CD4-positive, alpha-beta T cell treated with Interleukin-1 beta for 1 hour (primary cell): ENCODE results near the gene SYNDIG1.
"Not testable (repeated sequence)": the region's sequence is repeated elsewhere in the genome, so short reads cannot be mapped to it uniquely, and the experiment has no call there.

Experiments
- DNase-seq, 2 donors: peaks; one replicate each; pipeline ENCODE4 v3.0.0-alpha.2; 2020 to 2022

SYNDIG1 gene

DNA sequence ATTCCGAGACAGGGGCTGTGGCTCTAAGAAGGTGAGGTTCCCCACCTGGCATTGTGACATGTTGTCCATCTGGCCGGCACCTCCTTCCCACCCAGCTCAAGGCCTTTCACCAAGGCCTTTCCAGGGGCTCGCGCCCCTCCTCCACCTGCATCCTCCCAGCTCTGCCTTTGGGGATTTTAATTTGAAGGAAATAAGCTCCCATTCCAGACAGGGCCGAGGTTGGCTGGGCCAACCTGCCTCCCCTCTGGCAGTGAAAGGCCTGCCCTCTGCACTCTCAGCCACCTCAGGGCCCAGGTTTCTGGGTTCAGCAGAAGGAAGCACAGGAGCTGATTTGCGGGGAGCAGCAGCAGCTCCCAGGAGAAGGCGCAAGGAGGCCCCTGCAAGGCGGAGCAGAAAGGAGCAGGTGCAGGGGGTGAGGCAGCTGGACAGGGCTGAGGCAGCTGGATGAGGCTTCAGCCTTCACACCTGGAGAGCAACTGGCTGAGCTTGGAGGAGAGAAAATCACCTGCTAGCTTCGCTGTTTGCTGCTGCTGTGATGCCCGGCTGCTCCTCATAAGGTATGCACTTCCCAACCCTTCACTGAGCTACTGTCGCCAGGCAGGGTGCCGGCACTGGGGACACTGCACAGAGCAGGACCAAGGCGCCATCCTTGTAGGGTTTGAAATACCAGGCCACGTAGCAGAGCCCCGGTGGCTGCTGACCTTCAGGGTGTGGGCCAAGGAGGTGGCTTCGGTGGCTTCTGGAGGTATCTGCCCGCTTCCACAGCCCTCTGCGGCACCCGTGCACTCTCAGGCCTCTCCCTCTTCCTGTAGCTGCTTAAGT, 147.0 kb downstream of the SYNDIG1 start:
- no peak for DNase-seq

DNA sequence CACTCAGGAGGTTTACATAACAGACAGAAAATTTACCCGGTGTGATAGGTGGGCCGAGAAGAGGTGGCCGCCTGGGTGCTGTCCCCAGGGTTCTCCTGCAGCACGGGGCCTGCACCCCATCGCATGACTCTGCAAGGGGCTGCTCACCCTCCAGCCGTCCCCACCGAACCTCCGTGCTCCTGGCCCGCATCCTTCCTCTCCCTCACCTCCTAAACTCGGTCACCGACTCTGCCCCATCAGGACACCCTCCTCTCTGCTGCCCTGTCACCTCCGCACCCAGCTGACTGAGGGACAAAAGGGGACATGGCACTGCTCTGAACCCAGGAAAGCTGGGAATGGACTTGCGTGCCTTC, 147.6 kb downstream of the SYNDIG1 start:
- no peak for DNase-seq

DNA sequence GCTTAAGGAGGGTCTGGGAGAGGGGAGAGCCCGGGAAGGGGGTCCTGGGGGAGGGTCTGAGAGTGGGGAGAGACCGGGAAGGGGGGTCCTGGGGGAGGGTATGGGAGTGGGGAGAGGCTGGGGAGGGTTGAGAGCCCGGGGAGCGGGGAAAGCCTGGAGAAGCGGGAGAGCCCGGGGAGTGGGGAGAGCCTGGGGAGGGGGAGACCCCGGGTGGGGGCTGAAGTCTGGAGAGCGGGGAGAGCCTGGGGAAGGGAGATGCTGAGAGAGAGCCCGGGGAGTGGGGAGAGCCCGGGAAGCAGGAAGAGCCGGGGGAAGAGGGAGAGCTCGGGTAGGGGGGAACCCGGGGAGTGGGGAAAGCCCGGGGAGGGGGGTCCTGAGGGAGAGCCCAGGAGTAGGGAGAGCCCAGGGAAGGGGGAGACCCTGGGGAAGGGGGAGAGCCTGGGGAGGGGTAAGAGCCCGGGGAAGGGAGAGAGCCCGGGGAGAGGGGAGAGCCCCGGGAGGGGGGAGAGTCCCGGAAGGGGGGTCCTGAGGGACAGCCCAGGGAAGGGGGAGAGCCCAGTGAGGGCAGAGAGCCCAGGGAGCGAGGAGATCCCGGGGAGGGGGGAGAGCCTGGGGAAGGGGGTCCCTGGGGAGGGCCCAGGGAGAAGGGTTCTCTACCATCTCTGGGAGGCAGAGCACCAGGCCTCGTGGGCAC, 148.5 kb downstream of the SYNDIG1 start:
- DNase-seq: no peak

DNA sequence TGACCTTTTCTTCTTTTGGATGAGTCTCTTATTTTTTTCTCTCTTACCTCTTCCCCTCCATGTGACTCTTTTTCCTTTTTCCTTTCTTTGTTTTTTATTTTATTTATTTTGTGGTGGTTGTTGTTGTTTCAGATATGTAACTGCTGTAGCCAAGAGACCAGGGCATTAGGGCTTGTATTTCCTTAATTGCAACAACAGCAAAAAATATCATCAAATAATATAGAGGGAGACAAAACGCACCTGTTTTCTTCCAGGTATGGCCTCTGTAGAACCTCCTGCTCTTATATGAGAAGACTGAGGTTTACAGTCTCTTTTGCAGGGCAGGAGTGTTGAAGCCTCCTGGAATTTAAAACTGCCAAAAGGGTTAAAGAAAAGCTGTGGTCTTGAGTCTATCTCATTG, 149.3 kb downstream of the SYNDIG1 start:
- DNase-seq: no peak

DNA sequence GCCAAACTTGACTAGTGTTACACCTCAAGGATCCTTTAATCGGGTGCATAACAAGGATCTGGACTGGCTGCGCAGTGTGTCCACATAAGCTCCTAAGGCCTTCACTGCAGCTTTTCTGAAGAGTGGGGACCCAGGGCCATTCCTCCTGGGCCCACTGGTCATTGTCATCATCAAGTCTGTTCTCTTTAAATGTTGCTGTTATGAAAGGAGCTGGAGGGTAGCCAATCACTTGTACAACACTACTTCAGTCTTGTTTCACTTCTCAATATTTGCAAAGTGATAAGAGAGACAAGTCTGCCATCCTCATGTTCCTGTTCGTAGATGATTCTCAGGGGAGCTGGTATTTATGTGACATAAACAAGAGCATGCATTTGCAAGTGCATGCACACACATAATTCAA, 149.8 kb downstream of the SYNDIG1 start:
- no peak for DNase-seq

DNA sequence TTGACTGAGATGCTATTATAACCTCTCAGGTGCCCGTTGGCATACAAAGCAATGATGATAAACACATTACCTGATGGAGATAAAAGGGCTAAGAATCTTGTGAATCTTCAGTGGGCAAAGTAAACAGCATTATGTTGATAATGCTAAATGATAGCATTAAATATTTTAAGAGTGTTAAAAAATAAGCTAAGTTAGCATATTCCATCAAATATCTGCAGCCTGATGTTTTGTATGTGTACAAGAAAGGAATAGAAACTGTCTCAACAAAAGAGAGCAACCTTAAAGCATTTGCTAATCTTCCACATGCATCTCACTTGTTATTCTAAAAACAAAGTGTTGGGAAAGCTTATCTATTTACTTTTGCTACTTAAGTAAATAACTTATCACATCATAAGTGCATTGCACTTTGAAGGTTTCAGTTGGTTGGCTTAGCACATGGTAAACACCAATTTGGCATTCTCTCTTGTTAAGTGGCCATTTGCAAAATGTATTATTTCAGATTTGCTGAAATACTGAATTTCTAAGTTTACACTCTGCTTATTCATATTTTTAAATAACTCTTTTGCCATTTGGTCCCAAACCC, 151.6 kb downstream of the SYNDIG1 start:
- no peak for DNase-seq

DNA sequence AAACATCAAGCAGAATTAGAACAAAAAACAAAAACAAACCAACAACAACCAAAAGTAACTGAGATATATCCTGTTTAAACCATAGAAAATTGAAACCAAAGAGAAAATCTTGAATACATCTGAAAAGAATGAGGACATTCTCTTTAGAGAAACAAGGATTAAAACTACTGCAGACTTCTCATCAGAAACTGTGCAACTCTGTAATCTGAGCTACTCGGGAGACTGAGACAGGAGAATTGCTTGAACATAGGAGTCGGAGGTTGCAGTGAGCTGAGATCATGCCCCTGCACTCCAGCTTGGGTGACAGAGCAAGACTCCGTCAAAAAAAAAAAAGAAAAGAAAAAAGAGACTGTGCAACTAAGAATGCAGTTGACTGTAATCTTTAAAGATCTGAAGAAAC, 153.4 kb downstream of the SYNDIG1 start:
- no peak for DNase-seq

DNA sequence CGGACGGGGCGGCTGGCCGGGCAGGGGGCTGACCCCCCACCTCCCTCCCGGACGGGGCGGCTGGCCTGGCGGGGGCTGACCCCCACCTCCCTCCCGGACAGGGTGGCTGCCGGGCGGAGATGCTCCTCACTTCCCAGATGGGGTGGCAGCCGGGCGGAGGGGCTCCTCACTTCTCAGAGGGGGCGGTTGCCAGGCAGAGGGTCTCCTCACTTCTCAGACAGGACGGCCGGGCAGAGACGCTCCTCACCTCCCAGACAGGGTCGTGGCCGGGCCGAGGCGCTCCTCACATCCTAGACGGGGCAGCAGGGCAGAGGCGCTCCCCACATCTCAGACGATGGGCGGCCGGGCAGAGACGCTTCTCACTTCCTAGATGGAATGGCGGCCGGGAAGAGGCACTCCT, 156.7 kb downstream of the SYNDIG1 start:
- not testable (repeated sequence) for DNase-seq

DNA sequence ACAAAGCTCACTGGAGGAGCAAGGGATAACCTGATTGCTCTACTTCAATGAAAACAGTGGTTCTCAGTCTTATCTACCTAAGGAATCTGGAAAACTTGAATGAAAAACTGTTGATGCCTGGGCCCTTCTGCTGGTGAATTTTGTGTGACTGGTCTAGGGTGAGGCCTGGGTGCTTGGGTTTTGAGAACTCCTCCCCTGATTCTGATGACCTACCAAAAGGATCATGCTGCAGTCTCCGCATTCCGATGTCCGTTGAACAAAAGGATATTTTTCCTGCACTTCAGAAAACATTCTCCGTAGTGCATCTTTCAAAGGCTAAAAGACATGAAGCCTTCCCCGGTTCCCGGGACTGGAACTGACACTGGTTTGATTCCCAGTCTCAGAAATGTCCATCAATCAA, 157.9 kb downstream of the SYNDIG1 start:
- DNase-seq: no peak

DNA sequence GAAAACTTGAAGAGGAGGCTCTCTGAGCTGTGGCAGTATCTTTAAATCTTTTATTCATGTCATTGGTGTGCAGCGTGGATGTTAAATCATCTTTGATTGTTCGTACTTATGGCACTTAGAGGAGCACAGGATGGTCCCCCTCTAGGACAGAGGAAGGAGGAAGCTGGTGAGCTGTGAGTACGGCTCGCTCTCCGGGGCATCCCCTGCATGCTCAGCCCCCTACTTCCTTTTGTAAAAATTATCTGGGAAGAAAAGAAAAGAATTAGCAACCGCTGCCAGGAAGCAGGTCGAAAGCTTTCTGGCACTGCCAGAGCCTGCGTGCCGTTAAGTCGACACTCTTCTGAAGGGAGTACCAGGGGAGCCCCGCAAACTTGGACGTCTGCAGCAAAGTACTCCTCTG, 158.5 kb downstream of the SYNDIG1 start:
- DNase-seq: no peak

DNA sequence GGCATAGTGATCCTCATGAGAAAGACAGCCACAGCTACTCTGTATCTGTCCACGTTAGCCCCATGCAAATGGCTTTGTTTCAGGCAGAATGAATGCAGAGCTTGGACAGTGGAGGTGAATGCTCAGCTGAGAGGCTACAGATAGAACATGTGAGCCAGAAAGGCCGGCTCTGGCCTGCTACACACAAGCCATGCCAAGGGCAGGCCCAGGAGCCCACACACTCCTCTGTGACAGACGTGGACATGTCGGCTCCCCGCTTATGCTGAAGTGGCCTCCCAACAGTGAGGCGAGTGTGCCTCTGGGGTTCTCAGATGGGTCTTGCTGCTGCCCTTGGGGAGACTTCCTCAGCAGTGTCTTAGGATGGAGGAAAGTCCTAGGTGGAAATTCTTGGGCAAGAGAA, 159.6 kb downstream of the SYNDIG1 start:
- DNase-seq: no peak

DNA sequence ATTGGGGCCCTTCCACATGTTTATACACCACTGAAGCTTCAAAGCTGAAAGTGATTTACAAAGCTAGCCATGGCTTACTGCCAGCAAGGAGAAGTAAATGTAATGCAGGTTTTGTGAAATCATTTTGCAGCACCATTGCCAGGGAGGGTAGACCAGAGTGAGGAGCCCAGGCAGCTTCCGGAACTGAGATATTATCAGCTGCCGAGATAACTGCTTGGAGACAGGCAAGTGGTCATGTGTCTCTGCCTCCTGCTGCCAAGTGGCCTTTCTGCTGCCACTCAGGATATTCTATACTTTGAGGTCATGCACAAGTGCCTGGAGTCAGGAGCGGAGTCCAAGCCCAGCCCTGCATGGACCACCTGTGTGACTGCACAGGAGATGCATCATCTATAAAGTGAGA, 160.2 kb downstream of the SYNDIG1 start:
- no peak for DNase-seq

DNA sequence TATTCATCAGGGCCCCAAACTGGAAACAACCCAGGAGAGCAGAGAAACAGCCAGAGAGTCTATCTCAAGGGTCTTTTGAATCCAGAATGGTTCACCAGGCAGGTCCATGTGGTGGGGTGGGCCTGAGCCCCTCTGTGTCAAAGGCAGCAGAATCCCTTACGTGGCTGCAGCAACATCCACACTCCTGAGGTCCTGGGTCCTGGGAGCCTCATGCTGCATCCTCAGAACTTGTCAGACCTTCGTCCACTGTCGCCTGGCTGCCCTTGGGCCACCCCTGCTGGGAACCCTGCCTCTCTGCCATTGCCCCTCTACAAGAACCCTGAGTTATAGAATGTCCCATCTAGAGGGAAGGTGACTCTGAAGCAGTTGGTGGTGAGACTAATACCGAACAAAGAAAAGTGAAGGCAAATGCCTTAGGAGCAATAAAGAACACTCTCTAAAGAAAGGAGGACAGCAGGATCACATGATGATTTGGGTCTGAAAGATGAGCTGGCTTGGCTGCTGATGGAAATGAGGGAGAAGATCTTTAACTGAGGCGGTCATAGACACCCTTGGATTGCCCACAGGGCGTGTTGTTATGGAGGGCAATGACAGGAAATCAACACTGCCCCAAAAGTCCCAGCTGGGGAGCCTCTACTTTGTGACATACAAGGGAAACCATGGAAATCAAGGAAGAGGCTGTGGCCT, 161.2 kb downstream of the SYNDIG1 start:
- DNase-seq: no peak

DNA sequence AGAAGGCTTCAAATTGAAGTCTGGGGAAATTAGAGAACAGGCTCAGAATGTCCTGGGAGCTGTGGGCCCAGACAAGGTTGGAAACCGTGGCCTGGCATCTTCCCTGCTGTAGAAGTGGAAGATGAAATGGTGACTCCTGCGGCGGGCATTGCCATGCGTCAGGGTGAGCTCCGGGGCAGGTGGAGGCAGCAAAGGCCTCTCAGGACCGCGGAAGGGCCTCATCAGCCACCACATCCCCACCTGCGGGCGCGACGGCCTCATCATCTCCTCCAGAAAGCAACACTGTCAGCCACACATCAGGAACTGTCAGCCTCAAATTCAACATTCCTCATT, 161.7 kb downstream of the SYNDIG1 start:
- DNase-seq: no peak

DNA sequence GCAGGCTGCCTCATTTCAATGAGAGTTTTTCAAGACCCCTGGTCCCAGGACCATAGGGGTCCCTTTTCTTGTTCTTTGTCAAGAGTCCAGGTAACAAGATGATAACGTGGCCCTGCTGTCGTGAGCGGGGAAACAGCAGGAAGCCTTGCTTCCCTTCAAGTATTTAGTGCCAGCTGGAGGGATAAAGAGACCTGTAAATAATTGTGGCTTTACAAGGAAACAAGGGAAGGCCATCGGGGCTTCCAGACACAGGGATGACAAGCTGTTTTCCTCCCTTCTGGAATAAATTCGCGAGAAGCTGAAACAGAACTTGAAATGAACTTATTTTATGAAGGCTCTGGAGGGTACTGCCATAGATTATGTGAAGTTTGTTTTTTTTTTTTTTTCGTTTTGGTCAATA, 163.2 kb downstream of the SYNDIG1 start:
- DNase-seq: no peak

DNA sequence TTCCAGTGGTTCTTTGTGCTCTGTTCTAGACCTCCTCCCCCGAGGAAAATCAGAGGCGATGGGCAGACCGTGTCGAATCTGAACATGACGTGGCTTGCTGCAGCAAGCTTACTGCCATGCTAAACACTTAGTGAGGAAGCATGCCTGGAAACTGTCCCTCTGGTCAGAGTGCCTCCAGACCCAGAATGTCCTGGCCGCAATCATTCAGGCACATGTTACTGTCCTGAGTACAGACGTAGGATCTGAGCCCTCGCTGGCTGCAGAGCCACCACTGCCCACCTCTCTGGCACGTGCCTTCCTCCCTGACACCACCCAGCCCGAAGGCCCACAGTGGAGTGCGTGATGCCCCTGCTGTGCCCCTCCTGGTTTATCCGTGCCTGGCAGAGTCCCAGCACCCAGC, 163.6 kb downstream of the SYNDIG1 start:
- DNase-seq: no peak

DNA sequence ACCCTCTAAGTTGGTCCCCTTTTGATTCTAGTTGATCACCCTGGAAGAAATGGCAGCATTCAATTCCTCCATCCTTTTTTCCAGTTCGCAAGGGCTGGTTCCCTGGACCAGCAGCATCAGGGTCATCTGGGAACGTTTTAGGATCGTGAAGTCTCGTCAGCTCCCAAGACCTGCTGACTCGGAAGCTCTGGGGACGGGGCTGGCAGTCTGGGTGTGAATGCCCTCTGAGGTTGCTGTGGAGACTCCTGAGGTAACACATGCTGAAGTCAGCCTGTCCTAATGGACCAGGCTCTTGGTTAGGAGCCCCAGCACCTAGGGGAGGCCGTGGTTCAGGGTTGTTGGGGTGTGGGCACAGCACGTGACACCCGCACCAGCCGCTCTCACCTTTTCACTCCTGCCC, 164.1 kb downstream of the SYNDIG1 start:
- DNase-seq: no peak

DNA sequence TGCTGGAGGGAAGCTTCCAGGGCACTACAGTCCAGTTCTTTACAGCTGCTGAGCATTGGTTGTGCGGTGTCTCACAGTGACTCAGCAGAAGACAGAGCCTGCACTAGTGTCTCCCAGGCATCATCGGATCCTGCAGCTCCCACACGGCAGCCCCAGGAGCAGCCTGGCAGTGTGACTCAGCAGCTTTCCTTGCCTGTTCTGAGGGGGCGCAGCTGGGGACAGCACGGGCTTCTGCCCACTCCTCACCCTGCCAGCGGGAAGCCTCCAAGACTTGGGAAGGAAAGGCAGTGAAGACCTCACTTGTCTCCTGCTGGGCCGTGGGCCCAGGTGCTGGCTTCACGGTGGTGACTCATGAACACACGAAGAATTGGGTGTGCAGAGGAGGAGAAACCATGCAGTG, 165.4 kb downstream of the SYNDIG1 start:
- no peak for DNase-seq

DNA sequence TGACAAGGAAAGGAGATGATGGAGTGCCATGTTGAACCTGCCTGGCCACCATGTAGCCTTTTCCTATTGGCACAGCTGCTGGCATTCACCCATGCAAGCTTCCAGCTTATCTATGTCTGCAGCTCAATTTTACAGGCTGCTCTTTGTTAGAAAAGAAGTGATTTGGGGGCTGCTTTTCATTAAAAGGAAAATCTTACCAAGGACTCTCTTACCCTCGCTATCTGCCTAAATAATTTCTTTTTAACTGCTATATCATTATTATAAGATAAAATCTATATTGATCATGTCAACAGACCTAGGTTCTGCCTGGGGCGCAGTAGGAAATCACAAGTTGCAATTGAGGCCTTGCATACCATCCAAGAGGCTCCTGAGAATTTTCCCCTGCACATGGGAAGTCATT, 167.2 kb downstream of the SYNDIG1 start:
- DNase-seq: no peak

DNA sequence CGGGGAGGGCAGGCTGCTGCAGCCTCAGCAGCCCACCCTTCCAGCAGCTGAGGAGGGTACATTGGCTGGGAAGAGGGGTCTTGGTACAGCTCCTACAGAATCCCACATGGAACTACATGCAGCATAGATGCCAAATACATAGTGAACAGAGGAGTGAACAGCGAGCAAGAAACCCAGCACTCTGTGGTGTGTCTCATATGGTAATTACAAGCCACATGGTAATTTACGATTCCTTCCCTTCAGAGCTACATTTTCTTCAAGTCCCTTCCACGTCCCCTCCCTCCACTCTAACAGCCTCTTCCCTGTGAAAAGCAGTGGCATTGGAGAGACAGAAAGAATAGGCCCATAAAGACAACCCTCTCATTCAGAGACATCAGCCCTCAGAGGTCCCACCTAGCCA, 167.7 kb downstream of the SYNDIG1 start:
- no peak for DNase-seq

DNA sequence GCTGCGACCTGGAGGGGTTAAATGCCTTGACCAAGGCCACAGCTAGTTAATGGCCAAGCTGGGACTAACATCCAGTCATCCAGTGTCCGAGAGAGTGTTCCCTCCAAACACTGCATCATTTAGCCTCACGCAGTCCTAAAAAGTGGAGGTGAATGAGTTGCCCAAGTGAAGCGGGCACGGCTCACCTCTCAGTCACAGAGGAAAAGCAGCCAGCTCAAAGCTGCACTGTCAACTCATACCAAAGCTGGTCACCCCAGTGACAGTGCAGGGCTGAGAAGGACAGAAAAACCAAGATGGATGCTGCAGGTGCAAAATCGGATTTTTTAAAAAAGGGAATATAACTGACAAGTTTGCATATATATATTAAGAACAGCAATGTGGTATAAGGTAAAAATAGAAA, 168.5 kb downstream of the SYNDIG1 start:
- DNase-seq: no peak

DNA sequence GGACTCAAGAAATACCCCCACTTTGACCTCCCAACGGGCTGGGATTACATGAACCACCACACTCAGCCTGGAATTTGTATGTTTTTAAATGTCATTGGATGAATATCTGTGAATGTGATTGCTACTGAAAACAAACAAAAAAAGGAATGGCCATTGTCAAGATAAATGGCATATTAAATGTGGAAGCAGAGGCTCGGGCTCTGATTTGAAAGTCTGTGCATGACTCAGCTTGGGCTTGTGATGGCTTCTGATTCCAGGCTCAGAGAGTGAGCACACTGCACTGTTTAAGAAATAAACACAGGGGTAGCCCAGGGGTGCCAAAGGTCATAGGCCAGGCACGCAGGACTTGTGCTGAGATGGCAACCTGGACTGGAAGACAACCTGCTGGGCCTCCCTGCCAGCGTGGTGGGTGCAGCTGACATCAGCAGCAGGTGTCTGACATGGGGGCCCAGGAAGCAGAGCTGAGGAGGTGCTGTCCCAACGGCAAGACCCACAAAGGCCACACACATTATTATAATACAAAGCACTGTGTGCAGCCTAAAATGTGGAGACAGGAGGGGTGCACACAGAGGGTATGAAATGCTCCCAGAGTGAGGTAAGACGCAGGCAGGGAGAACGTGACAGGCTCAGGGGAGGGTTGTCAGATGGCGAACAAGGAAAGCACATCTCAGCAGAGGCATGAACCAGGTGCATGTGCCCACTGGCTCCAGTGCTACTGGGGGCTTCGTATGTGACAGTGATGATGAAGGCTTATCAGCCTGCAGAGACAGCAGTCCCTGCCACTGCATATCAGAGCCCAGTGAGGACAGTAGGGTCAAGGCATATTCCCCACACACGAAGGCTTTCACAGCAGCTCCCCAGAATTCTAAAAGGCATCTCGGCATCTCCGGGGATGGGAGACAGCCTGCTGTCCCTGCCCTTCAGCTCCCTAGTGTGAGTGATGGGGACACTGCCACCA, 169.4 kb downstream of the SYNDIG1 start:
- no peak for DNase-seq

DNA sequence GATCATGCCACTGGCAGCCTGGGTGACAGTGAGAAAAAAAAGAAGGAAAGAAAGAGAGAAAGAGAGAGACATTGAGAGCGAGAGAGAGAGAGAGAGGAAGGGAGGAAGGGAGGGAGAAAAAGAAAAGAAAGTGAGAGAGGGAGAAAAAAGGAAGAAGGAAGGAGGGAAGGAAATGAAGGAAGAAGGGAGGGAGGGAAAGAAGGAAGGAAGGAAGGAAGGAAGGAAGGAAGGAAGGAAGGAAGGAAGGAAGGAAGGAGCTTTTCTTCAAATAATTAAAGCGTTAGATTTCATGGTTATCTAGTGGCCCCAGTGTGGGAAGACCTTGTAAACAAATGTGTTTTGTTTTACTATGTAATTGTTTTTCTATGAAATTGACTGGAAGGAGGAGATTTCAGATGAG, 170.8 kb downstream of the SYNDIG1 start:
- no peak for DNase-seq
